Neural progenitor cell (in vitro differentiated cells): ENCODE data around the gene DCST1.

ENCODE experiments used
- EZH2 ChIP-seq: fragments of 200-600 bp; sonication (generic); IDR thresholded peaks from 2 replicates; pipeline ENCODE4 v1.6.1; 2017; ENCODE audit warnings: antibody characterized with exemption, mild to moderate bottlenecking, moderate library complexity
- TF ChIP-seq, protein P1 (sequence below): fragments of 200-600 bp; sonication (generic); IDR thresholded peaks from 2 replicates; pipeline ENCODE4 v1.5.1; 2017; ENCODE audit warnings: antibody characterized with exemption, mild to moderate bottlenecking

GRCh38 chr1:155043793-155044192 lies 10.2 kb downstream of the DCST1 start:
- TF ChIP-seq, protein P1, sequence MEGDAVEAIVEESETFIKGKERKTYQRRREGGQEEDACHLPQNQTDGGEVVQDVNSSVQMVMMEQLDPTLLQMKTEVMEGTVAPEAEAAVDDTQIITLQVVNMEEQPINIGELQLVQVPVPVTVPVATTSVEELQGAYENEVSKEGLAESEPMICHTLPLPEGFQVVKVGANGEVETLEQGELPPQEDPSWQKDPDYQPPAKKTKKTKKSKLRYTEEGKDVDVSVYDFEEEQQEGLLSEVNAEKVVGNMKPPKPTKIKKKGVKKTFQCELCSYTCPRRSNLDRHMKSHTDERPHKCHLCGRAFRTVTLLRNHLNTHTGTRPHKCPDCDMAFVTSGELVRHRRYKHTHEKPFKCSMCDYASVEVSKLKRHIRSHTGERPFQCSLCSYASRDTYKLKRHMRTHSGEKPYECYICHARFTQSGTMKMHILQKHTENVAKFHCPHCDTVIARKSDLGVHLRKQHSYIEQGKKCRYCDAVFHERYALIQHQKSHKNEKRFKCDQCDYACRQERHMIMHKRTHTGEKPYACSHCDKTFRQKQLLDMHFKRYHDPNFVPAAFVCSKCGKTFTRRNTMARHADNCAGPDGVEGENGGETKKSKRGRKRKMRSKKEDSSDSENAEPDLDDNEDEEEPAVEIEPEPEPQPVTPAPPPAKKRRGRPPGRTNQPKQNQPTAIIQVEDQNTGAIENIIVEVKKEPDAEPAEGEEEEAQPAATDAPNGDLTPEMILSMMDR = no peak
- TF ChIP-seq EZH2 = no peak
